ENCODE results near the gene MMP24.

GRCh38 chr20:35196313-35196712 lies 30.2 kb upstream of the MMP24 start:
- no peak for TF ChIP-seq POLR2AphosphoS5 (IDR thresholded peaks at IDR 0.05; ENCODE audit: borderline replicate concordance, low read depth, low read length)
- no peak for TF ChIP-seq EZH2 (IDR thresholded peaks at IDR 0.05)
